GM18907 (cell line): ENCODE results near the gene ERRFI1.

ENCODE experiments used
- ATAC-seq: cut with Tn5 transposase; IDR thresholded peaks from one replicate; pipeline ENCODE4 v1.9.1; 2021; ENCODE audit warnings: mild to moderate bottlenecking, moderate library complexity; ENCODE audit not compliant: unreplicated experiment

ERRFI1 gene

DNA sequence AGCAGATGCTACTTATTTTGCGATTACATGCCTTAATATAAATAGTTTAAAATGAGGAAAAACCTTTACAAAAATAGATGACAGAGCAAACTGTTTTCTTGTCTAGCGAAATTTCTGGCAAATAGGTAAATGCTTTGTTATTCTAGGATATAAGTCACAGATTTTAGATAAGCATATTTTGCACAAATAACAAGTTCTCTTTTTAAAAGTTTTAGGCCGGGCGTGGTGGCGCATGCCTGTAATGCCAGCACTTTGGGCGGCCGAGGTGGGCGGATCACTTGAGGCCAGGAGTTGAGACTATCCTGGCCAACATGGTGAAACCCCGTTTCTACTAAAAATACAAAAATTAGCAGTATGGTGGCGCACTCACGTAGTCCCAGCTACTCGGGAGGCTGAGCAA lies 20.3 kb upstream of the ERRFI1 start:
- no peak for ATAC-seq

DNA sequence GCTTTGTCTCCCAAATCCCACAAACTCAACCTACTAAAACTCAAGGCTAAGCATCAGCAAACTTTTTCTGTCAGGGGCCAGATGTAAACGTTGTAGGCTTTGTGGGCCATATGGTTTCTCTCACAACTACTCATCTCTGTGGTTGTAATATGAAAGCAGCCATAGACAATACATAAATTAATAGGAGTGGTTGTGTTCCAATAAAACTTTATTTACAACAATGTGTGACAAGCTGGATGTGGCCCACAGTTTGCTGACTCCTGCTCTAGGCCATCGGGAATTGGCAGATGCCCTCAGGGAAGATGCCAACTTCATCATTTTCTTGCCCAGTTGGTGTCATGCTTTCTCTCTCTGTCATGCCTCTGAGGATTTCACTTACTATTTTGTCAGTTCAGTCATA lies 17.5 kb upstream of the ERRFI1 start:
- ATAC-seq: no peak

DNA sequence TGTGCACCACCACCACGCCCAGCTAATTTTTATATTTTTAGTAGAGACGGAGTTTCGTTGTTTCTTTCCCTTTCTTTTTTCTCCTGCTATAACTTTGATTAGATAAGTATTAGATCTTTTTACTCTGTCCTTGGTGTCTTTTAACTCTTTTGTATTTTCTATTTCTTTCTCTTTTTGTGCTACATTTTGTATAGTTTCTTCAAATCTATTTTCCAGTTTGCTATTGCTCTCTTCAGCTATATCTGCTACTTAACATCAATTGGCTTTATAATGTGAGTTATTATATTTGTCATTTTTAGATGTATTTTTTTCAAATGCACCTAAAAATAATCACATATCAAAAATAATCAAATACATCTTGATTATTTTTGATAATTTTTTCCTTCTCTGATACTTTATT lies 16.0 kb upstream of the ERRFI1 start:
- no peak for ATAC-seq

DNA sequence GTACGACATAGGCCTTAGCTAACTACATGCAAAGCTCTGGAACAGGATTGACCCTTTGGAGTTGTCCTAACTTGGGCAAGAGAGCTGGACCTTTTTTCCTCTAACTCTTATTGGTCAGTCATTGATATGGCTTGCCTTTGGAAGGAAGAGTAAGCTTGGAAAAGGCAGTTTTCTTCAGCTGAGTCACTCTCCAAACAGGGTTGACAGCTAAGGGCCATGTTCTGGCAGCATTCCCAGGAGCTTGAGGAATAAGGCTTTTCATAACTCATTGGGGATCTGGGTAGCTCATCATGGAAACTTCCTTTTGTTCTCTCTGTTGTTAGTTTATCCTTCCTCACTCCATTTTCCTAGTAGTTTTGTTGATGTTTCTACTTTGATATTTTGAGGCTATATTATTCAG lies 14.5 kb upstream of the ERRFI1 start:
- ATAC-seq: no peak

DNA sequence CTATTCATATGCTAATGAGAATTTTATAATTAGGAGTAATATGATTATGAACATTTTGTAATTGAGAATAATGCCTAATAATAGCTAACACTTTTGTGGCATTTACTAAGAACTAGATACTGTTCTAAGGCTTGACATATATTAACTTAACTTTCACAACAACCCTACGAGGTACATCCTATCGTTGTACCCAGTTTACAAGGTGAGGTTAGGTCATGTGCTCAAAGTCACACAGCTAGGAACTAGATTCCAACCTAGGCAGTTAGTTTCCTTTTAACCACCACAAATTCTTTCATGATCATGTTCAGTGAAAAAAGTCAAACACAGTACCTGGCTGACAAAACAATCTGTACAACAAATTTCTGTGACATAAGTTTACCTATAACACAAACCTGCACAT lies 13.0 kb upstream of the ERRFI1 start:
- no peak for ATAC-seq

DNA sequence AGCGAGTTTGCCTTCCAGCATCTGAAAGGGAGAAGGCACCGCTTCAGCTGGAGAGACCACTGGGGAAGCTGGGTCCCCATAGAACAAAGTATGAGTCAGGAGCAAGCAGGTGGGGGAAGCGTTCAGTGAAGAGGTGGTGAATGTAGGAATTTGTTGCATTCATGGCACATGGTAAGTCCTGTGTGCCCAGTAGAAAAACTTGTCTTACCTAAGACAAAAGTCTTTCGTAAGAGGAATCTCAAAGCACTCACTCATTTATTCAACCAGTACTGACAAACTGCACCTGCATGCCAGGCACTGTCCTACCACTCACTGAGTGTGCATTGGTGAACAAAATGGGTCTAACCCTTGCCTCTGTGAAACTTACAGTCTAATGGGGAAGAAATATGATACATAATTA lies 9.2 kb upstream of the ERRFI1 start:
- no peak for ATAC-seq

DNA sequence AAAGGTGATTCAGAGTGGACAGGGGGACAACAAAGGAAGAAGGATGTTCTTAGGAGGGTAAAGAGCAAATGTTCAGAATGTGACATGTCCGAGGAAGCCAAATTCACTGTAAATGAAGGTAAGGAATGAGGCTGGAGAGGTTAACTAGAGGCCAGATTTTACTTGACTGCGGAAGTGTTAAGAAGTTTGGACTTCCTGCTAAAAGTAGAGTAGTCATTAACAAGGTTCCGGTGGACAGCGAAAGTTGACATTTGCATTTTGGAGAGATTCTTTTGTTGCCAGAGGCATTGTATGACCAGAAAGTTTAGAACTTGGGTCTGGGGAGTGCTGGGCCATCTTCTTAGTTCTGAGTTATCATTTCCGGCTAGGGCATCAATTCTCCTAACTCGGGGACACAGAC lies 7.2 kb upstream of the ERRFI1 start:
- ATAC-seq: no peak

DNA sequence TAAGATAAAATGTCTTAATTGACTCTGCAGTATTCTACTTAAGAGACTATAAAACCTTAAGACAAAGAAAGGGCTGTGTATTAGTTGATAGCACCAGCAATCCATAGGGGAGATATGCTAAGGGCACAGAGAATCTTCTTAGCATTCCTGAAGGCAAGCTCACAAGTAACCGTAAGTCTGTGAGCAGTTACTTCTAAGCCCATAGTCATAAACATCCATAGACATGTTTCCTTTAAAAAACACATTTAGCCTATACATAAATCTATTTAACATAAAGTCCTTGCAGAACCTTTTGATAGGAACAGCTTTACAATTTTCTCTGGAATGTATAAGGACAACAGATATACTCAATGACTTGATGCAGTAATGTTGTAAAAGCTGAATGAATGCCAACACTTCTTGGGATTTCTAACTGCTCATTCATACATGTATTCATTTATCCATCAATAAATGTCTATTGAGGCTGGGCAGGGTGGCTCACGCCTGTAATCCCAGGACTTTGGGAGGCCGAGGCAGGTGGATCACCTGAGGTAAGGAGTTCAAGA lies 6.3 kb upstream of the ERRFI1 start:
- ATAC-seq: no peak

DNA sequence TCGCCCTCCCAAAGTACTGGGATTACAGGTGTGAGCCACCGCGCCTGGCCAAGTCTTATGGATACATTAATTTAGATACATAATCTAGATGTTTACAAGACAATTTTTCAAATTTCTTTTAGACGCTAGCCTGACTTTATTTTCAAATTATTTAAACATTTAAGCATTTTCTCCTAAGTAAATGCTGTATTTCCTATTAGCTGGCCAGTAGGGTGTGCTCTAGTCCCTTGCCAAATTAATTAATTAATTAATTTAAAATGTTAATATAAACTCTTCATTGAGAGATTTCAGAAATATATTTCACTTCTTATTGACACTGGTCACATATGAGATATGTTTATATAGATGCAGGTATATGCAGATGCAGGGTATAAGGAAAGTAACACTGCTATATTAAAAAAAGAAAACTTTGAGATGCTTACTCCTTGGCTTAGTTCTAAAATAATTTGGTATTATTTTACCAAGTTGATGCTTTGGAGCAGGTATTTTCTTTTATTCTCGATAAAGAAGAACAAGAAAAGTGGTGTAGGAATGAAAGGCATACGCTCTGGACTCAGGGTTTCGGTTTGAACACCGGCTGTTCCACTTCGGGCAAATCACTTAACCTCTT lies 5.2 kb upstream of the ERRFI1 start:
- ATAC-seq: no peak

DNA sequence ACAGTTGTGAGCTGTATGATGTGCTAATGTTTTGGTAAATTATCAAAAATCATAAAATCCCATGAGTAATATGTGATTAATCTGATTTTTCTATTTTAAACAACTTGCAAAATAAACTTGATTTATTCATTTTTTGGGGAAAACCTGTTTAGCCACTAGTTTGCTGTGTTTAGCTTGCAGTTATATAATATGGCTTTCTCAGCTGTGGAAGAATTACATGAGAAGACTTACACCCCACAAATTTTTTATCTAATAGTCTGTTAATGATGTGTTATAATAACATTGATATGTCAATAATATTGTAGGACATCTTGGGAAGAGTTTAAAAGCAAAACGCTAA lies 2.4 kb upstream of the ERRFI1 start:
- ATAC-seq: no peak

DNA sequence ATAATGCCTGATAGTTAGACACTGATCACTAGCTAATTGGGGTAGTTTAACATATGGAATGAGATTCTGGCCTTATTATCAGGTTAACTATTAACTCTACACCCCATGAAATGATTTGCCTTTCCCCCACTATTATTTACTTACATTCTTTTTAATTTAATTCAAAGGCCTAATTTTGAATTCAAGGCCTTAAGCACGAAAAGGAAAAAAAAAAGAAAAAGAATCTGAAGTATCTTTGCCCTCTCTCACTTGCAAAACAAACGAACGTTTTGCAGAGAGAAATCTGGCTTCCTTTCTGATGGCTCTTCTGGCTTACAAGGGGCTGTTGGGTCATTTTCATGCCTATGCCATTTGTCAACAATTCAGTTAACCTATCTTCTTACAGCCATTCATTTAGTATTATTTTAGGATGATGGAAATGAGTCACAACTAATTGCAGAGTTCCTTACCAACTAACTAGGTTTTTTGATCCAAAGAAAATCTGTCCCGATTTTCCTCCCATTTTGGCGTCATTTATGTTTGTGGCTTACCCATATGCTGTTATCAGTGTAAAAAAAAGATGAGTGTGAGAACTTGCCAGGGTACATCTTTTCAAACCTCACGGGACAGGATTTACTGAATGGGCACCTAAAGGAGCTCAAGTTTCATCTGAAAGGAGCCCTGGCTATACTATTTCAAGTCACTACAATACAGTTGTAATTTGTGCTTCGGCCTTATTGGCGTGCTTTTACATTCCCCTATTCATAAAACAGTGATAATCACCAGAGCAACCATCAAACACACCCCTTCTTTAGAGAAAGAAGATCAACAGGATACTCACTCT lies 1.9 kb upstream of the ERRFI1 start:
- no peak for ATAC-seq

DNA sequence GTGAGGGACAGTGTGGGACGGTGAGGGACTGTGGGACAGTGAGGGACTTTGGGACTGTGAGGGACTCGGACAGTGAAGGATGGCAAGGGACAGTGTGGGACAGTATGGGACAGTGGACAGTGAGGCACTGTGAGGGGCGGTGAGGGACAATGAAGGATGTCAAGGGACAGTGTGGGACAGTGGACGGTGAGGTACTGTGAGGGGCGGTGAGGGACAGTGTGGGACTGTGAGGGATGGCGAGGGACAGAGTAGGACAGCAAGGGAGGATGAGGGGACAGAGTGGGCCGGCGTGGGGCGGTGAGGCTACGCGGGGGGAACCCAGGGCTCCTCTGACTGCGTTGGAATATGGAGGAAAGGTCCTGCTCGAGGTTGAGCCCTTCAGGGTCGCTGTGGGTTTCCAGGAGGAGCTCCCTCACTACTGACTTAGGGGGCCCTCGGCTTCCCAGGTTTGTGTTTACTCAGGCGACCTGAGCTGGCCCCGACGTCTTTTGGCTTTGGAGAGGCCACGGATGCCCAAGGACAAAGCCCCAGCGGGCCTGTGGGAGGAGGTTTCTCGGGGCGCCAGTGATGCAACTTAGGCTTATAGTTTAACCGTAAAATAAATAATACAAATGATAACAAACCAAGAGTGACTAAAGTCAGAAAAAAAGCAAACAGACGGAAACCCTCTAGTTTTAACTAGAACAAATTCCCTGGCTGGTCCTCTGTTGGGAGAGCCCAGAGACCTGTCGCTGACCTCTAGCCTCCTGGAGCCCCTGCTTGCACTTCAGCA lies 1.1 kb upstream of the ERRFI1 start:
- ATAC-seq: no peak

DNA sequence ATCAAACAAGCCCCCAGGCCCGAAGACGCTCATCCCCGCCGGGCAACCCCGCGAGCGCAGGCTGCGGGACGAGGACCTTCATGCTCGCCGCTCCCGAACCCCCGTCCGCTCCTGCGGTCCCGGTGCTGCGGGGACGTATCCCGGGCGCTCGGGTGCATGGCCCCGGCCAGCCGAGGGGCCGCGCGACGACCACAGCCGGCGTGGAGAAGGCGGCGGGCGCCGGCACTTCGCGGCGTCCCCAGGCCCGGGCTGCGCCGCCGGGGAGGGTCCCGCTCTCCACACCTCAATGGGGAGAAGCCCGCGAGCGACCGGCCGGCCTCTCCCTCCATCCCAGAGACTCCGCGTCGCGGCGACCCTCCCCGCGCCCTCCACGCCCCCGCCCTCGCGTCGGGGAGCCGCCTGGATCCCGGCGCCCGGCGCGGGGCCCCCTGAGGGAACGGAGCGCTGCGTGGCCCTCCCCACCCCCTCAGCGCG lies 401 bp downstream of the ERRFI1 start:
- peak; percentile 27 for ATAC-seq

DNA sequence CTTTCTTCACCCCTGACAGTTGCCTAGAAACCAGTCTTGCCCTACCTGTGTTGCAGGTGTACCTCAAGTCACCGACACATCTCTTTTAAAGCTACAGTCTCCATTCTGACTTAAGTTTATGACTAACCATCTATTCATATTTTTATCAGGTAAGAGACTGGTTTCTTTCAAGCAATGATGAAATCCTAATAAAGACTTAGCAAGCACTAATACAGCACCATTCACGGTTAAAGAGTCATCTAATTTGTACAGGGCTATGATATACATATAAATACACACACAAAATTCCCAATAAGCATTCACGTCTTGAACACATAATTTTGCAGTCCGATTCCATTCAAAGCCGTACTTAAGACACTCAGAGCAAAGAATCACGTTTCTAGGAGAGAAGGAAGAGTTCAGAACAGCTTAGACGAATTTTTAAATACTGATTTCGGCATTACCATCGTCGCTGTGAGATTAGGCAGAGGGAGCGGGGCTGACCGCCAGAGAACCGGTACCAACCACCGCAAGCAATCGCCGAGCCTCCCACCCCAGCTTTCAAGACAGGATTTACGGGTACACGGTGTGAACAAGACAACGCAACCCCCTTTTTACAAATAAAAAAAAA lies 943 bp downstream of the ERRFI1 start:
- no peak for ATAC-seq

DNA sequence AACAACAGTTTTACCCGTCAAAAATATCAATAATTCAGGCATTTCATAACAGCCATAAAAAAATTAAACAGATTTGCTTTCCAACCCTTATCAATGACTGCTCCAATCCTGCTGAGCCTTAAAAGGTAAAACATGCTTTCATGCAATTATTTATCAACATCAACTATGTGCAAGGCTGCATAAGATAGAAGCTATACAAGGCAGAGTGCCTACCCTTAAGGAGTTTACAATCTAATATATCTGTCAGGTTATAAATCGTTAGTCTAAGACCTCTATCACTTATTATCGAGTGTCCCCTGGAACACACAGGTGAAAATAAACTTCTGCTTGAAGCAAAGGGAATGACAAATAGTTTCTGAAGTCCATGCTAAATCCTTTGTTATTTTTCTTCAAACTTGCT lies 1.8 kb downstream of the ERRFI1 start:
- ATAC-seq: no peak

DNA sequence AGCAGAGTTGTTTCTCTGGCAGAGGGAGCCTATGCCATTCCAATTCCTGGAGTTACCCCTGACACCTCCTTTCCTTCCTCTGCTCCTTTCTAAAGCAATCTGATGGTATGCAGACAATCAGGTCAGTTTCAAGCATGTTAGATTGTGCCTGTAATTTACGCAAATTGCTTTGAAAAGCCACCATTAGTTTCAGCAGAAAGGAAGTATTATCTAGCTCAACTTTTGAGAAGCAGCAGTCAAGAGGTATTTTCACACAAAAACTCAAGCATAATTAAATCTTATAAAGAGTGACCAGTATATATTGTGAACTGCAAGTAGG lies 2.2 kb downstream of the ERRFI1 start:
- ATAC-seq: no peak

DNA sequence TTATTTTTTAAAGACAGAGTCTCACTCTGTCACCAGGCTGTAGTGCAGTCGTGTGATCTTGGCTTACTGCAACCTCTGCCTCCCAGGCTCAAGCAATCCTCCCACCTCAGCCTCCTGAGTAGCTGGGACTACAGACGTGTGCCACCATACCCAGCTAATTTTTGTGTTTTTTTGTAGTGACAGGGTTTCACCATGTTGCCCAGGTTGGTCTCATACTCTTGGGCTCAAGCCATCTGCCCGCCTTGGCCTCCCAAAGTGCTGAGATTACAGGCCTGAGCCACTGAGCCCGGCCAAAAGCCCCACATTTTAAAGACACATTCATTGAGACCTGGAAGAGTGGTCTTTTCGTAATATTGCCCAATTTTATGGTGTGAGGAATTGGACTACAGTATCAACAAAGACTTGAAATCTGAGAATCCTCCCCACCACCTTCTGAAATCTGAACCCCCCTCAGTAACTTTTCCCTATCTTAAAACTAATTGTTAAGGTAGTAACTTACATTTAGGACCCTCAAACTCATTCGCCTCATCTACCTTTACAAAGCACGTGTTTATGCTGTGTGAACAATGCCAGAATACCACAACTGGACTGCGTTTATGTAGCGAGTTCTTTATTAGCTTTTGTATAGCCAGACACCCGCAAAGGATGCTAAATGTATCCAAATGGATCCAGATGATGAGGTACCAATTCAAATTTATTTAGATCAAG lies 2.7 kb downstream of the ERRFI1 start:
- no peak for ATAC-seq

DNA sequence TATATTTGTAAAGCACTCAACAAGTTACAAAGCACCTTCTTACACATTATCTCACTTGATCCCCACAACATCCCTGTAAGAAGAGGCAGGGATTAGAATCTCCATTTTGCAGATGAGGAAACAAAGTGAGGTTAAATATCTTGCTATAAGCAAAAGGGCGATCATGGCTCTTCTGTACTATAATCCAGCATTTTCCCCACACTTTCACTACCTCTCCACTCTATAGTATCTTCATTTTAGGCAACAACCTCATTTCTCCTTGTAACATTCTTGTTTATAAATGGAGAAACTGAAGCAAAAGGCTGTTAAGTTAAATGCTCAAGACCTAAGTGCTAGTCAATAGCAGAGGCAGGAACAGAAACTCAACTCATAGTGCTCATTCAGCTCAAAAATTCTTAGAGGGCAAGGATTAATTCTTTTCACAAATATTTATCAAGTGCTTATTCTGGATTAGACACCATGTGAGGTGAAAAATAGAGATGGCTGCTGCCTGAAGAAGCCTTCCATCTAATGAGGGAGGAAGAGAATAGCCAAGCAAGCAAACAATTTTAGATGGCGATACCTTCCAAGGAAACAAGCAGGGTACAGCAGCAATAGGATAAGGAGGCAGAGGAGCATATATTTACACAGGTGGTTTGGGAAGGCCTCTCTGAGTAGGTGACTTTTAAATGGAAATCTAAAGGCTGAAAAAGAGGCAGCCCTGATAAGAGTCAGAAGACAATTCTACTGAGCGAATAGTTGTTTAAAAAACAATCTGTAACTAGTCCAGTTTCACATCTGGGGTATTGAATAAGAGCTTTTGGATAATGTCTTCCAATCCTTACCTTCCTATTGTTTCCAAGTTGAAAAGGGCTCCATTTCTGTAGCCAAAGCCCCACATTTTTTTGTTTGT lies 3.5 kb downstream of the ERRFI1 start:
- ATAC-seq: no peak

DNA sequence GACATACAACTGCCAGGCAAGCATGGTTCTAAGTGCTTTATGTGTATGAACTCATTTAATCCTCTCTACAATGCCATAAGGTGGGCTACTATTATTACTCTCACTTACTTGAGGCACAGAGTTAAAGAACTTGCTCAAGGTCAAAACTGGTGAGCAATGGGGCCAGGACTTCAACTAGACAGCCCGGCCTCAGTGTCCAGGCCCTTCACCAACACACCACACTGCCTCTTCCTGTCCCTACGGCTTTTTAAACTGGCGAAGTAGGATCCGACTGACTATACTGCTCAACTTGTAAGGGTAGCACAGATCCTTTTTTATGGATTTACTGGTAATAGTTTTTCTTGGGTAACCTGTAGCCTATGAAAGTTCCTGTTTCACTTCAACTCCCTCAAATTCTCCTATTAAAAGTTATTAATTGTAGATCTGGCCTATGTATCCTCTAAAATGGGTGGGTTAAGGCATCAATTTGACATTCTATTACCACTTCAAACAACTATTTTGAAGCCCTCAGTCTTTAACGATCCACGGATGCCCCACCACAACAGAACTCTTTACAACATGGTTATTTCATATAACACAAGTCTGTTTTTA lies 4.3 kb downstream of the ERRFI1 start:
- ATAC-seq: no peak
